ENCODE measurements around the gene ACTC1.

ACTC1 gene

GRCh38 chr15:34755419-34755773 lies 40.0 kb downstream of the ACTC1 start:
- no peak for DNase-seq

GRCh38 chr15:34754674-34755418 lies 40.5 kb downstream of the ACTC1 start, which contains the start of gene GJD2:
Gene GJD2 (minus strand): TSS chr15:34754998. CDS start chr15:34754488, 510 bp downstream.
- DNase-seq: no peak

GRCh38 chr15:34754171-34754601 lies 41.2 kb downstream of the ACTC1 start:
- DNase-seq: no peak

GRCh38 chr15:34753236-34753894 lies 42.0 kb downstream of the ACTC1 start:
- DNase-seq: no peak

- DNase-seq: no peak
Observed at GRCh38 chr15:34749691-34750090, 45.7 kb downstream of the ACTC1 start.

Data from stimulated activated CD4-positive, alpha-beta T cell treated with anti-CD3 and anti-CD28 coated beads, Interleukin-2, amount 100 ng/mL, for 24 hours (primary cell).